Activated naive CD8-positive, alpha-beta T cell treated with anti-CD3 and anti-CD28 coated beads, Interleukin-2, amount 50 U/mL, for 24 hours (primary cell): ENCODE results near the gene RNPS1.

Experiments used
- ATAC-seq: fragments of 150-1000 bp; cut with Tn5 transposase; one replicate; pipeline ENCODE4 v1.10.0; 2021
- DNase-seq: peaks from one replicate; pipeline ENCODE4 v3.0.0; 2021
- H3K27ac Mint-ChIP-seq: one replicate; pipeline ENCODE4 v1.8.0; 2021; ENCODE audit warnings: mild to moderate bottlenecking, mixed read lengths
- H3K27me3 Mint-ChIP-seq: one replicate; pipeline ENCODE4 v1.8.0; 2021; ENCODE audit warnings: mixed read lengths
- H3K36me3 Mint-ChIP-seq: one replicate; pipeline ENCODE4 v1.8.0; 2021; ENCODE audit warnings: low read depth, mixed read lengths
- H3K4me1 Mint-ChIP-seq: one replicate; pipeline ENCODE4 v1.8.0; 2021; ENCODE audit warnings: mixed read lengths
- H3K4me3 Mint-ChIP-seq: one replicate; pipeline ENCODE4 v1.8.0; 2021; ENCODE audit warnings: mild to moderate bottlenecking, moderate library complexity, mixed read lengths
- H3K9me3 Mint-ChIP-seq: one replicate; pipeline ENCODE4 v1.8.0; 2021; ENCODE audit warnings: mixed read lengths

Gene RNPS1, protein sequence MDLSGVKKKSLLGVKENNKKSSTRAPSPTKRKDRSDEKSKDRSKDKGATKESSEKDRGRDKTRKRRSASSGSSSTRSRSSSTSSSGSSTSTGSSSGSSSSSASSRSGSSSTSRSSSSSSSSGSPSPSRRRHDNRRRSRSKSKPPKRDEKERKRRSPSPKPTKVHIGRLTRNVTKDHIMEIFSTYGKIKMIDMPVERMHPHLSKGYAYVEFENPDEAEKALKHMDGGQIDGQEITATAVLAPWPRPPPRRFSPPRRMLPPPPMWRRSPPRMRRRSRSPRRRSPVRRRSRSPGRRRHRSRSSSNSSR

DNA sequence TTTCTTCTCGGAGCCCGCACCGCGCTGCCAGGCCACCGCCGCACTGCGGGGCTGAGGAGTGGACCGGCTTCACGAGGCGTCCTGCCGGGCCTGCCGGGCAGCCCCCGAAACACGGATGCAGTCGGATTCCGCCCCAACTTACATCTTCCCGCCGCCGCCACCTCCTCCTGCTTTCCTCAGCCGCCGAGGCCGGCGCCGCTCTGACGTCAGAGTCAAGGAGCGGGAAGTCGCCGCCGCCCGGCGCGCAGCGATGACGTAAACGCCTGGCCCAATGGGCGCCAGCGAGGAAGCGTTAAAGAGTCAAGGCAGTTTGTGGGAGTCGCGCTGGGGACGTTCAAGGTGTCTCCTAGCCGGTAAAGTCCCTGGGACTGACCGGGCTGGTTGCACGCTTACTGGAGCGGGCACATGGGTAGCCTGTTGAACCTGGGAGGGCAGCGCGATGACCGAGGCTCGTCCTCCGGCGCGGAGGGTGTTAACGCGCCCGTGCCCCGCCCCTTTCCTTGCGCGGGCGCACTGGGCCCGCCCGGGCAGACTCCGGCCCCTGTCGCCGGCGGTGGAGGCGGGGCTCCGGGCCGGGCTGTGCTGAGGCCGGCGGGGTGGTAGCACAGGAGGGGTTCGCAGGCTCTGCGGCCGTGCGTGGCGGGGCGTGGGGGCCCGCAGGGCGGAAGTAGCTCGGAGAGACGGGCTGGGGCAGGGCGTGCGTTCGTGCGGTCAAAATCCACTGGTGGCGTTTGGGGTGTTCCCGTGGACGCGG is at the start of gene RNPS1:
TSS of gene RNPS1 (minus strand) at position 214 of the 754 bp plus-strand sequence. CDS start 3,483 bp downstream, outside the sequence.
- Mint-ChIP-seq H3K4me3 (peak within 1 kb of the TSS; percentile 89), H3K36me3 (peaks cover 32% of the 10 kb centered on the region), H3K9me3 (no peaks in the 10 kb centered on the region), H3K27me3 (no peaks in the 10 kb centered on the region), H3K27ac (peak within 1 kb of the TSS; percentile 98), H3K4me1 (peaks cover 46% of the 10 kb centered on the region)
- DNase-seq (peak; percentile 98), ATAC-seq (peak; percentile 90)

DNA sequence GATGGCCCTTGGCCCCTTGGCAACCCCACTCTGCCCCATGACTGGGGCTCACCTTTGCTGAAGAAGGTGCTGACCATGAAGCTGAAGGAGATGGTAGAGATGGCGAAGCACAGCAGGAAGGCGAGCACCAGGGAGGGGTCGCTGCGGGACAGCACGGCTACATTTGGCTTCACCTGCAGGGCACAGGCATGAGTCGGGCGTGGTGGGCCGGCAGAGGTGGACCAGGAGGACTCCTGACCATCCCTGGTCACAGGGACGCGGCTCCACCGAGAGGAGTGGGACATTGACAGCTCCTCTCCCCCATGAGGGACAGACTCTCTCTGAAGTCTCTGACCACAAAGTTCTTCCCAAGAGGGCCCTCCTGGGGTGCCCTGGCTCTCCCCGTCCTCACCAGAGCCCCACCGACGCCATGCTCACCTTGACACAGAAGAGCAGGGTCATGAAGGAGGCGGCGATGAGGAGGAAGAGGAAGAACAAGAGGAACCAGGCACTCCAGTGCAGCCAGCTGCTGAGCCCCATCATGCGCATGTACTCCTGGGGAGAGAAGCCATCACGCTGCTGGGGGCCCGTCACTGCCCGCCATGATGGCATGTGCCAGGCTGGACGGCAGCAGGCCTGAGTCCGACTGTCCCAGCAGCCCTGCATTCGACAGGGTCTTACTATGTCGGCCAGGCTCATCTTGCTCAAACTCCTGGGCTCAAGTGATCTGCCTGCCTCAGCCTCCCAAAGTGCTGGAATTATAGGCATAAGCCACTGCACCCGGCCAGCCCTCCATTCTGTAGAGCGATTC is 49.5 kb upstream of the RNPS1 start:
- no peaks in the 10 kb centered on the region for H3K9me3 Mint-ChIP-seq
- DNase-seq (no peak), ATAC-seq (no peak)
- H3K4me1 Mint-ChIP-seq: no peaks in the 10 kb centered on the region
- H3K27me3 Mint-ChIP-seq: no peaks in the 10 kb centered on the region
- no peak overlapping the region for H3K27ac Mint-ChIP-seq
- no peaks in the 10 kb centered on the region for H3K36me3 Mint-ChIP-seq
- H3K4me3 Mint-ChIP-seq: no peak overlapping the region

DNA sequence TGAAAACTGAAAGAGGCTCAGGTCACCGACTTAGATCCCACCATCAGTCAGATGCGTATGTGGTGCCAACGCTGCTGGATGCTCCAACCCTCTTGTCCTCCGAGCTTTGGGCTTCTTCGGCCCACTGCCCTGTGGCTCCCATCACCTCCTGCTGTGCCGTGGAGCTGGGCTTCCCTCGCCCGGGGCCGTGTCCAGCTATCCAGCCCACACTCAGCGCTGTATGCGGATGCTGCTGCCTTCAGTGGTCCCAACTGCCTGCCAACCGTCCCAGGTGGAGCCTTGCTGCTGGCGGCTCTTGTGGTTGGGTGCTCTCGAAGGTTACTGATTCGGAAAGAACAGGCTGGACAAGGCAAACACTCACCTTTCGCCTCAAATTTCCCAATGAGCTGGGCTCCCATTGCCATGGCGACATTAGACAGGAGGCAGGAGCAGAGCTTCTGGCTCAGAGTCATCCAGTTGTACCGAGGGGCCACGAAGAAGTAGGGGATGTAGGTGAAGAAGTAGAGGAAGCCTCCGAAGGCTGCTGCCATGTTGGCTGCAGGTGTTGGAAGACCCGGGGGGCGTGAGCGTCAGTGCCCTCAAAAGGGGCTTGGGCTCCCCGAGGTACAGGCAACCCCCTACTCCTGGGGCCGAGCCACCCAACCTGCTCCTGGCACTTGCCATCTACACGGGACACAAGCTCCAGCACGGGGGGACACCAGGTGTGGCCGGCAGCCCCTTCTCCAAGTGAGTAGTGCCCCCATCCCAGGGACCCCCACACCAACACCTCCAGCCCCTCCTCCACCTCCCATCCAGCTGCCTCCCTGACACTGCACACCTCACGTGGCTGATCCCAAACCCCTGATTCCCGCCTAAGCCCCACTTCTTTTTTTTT is 40.4 kb upstream of the RNPS1 start:
- no peak overlapping the region for H3K27ac Mint-ChIP-seq
- no peaks in the 10 kb centered on the region for H3K36me3 Mint-ChIP-seq
- H3K4me3 Mint-ChIP-seq: no peak overlapping the region
- H3K27me3 Mint-ChIP-seq: no peaks in the 10 kb centered on the region
- H3K9me3 Mint-ChIP-seq: no peaks in the 10 kb centered on the region
- ATAC-seq (no peak), DNase-seq (no peak)
- H3K4me1 Mint-ChIP-seq: no peaks in the 10 kb centered on the region

- H3K4me1 Mint-ChIP-seq: no peaks in the 10 kb centered on the region
- H3K36me3 Mint-ChIP-seq: no peaks in the 10 kb centered on the region
- H3K27ac Mint-ChIP-seq: no peak overlapping the region
- no peak for ATAC-seq
- no peaks in the 10 kb centered on the region for H3K27me3 Mint-ChIP-seq
- no peaks in the 10 kb centered on the region for H3K9me3 Mint-ChIP-seq
- no peak for DNase-seq
- no peak overlapping the region for H3K4me3 Mint-ChIP-seq
Measured at GRCh38 chr16:2299915-2300192, 31.9 kb upstream of the RNPS1 start.

DNA sequence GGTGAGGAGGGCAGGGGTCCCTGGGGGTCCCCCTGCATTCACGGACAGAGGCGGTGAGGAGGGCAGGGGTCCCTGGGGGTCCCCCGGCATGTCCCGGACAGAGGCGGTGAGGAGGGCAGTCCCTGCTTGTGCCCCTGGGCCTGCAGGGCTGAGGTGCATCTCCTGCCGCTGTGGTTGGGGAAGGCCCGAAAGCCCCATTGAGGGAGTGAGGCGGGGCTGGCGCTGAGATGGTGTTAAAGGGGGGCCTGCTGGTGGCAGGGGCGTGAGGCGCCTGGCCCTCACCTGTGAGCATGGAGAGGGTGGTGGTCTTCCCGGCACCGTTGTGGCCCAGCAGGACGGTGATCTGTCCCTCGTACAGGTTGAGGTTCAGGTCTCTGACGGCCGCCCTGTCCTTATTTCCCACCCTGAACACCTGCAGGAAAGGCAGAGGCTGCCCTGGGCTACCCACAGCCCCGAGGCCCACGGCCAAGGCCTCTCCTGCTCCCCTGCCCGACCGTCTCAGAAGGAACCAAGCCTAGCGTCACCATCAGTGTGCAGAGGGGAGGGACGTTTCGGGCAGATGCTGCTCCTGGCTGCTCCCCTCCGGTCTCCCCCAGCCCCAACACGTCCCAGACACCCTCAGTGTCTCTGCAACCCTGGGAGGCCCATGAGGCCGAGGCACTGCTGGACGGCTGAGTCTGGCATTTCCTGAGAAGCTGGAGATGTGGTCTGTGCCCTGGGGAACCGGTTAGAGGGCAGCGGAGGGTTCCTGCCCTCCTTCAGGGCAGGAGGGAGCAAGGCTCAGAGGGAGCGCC is 31.4 kb upstream of the RNPS1 start:
- Mint-ChIP-seq H3K36me3 (no peaks in the 10 kb centered on the region), H3K9me3 (no peaks in the 10 kb centered on the region), H3K4me3 (no peak overlapping the region), H3K27me3 (no peaks in the 10 kb centered on the region), H3K27ac (no peak overlapping the region), H3K4me1 (no peaks in the 10 kb centered on the region)
- ATAC-seq (no peak), DNase-seq (no peak)

DNA sequence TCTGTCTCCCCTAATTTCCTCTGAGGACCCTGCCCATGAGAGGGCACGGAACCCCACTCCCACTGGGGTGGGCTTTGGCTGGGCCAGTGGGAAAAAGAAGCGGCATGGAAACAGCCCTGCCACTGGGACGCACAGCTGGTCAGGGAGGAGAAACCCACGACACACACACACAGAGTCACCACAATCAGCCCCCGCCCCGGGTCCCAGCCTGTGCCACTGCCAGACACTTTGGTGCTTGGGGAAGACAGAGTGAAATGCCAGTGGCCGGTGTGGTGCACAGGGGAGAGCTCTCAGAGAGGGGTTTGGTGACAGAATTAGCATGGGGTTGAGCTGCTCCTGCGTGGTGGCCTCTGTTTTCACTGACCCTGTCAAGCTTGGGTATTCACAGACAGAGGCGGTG is 30.7 kb upstream of the RNPS1 start:
- no peaks in the 10 kb centered on the region for H3K9me3 Mint-ChIP-seq

GRCh38 chr16:2297506-2297860 is 29.6 kb upstream of the RNPS1 start:
- Mint-ChIP-seq H3K9me3 (no peaks in the 10 kb centered on the region), H3K4me1 (no peaks in the 10 kb centered on the region), H3K27ac (no peak overlapping the region), H3K27me3 (no peaks in the 10 kb centered on the region), H3K4me3 (no peak overlapping the region), H3K36me3 (no peaks in the 10 kb centered on the region)
- DNase-seq (no peak), ATAC-seq (no peak)

More for the DNA sequence above, 30.7 kb upstream of the RNPS1 start:
- Mint-ChIP-seq H3K36me3 (no peaks in the 10 kb centered on the region), H3K27me3 (no peaks in the 10 kb centered on the region), H3K4me1 (no peaks in the 10 kb centered on the region), H3K27ac (no peak overlapping the region), H3K4me3 (no peak overlapping the region)
- no peak for ATAC-seq
- no peak for DNase-seq

GRCh38 chr16:2296661-2297505 is 29.0 kb upstream of the RNPS1 start:
- H3K9me3 Mint-ChIP-seq: no peaks in the 10 kb centered on the region
- no peaks in the 10 kb centered on the region for H3K36me3 Mint-ChIP-seq
- no peak overlapping the region for H3K4me3 Mint-ChIP-seq
- H3K27ac Mint-ChIP-seq: no peak overlapping the region
- DNase-seq (peak; percentile 34), ATAC-seq (no peak)
- H3K4me1 Mint-ChIP-seq: no peaks in the 10 kb centered on the region
- H3K27me3 Mint-ChIP-seq: no peaks in the 10 kb centered on the region

DNA sequence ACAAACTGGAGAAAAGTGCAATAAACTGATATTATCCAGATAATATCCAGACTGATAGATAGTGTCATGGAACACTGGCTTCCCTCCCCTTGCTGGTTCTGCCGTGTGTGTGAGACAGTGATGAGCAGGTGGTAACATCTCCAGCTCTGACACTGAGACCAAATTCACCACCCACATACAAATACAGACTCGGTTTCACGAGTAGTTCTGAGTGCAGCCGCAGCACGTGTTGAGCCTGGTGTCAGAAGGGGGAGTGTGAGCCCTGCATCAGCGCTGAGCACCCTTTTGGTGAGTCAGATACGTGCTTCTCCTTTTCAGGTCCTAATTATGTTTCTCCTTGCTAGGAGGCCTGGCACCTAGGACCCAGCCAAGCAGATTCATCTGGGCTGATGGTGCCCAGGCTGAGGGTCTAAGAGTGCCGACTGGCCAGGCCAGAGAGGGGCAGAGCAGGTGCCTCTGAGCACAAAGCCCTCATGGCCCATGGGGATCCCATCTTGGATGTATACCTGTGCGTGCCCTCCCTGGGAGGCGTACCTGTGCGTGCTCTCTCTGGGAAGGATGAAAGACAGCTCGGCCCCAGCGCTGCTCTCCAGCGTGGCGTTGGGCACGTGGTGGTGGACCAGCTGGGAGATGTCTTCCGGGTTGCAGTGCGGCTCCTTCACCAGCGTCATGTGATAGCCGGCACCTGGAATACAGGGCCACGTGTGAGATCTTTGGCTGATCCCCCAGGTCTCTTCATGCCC is 27.3 kb upstream of the RNPS1 start:
- no peaks in the 10 kb centered on the region for H3K4me1 Mint-ChIP-seq
- ATAC-seq (no peak), DNase-seq (no peak)
- H3K27me3 Mint-ChIP-seq: no peaks in the 10 kb centered on the region
- H3K36me3 Mint-ChIP-seq: no peaks in the 10 kb centered on the region
- H3K27ac Mint-ChIP-seq: no peak overlapping the region
- H3K9me3 Mint-ChIP-seq: no peaks in the 10 kb centered on the region
- H3K4me3 Mint-ChIP-seq: no peak overlapping the region

- ATAC-seq: no peak
Measured at GRCh38 chr16:2292221-2292620, 24.3 kb upstream of the RNPS1 start.

DNA sequence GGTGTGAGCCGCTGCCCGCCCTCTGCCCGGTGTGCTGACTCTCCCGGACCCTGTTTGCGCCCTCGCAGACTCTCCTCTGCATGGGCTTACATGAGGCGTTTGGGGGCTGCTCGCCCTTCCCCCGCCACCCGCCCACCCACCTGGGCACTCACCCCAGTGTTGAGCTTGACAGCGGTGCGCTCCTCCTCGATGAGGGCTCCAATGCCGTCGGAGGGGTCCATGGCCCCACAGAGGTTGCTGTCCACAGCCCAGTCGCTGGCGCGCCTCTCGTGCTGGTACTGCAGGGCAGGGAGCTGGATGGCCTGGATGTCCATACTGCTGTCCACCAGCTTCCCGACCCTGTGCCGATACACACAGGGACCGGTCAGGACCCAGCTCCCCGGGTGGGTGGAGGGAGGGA is 21.4 kb upstream of the RNPS1 start:
- Mint-ChIP-seq H3K9me3 (no peaks in the 10 kb centered on the region), H3K4me1 (no peaks in the 10 kb centered on the region), H3K4me3 (no peak overlapping the region), H3K27me3 (no peaks in the 10 kb centered on the region), H3K36me3 (no peaks in the 10 kb centered on the region), H3K27ac (no peak overlapping the region)
- no peak for ATAC-seq
- DNase-seq: no peak

More at GRCh38 chr16:2292221-2292620, 24.3 kb upstream of the RNPS1 start:
- no peaks in the 10 kb centered on the region for H3K36me3 Mint-ChIP-seq
- no peaks in the 10 kb centered on the region for H3K27me3 Mint-ChIP-seq
- H3K4me1 Mint-ChIP-seq: no peaks in the 10 kb centered on the region
- no peaks in the 10 kb centered on the region for H3K9me3 Mint-ChIP-seq
- H3K4me3 Mint-ChIP-seq: no peak overlapping the region
- H3K27ac Mint-ChIP-seq: no peak overlapping the region
- no peak for DNase-seq

DNA sequence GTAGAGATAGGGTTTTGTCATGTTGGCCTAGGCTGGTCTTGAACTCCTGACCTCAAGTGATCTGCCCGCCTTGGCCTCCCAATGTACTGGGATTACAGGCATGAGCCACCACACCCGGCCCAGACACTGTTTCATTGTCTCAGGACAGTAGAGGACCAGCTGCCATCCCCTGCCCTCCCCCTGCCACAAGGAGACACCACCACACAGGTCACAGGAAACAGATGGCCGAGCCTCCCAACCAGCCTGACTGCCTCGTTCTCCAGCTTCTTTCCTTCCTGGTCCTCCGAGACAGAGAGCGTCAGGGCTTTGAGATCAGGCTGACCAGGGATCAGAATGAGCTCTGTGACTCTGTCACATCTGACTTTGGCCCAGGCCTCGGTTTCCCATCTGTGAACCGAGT is 20.8 kb upstream of the RNPS1 start:
- Mint-ChIP-seq H3K9me3 (no peaks in the 10 kb centered on the region), H3K4me1 (no peaks in the 10 kb centered on the region), H3K27ac (no peak overlapping the region), H3K27me3 (no peaks in the 10 kb centered on the region), H3K4me3 (no peak overlapping the region), H3K36me3 (no peaks in the 10 kb centered on the region)
- ATAC-seq (no peak), DNase-seq (no peak)
